Kidney epithelial cell (primary cell): ENCODE measurements around the gene FLRT1. TPM values are rescaled to one million over a fixed set of nuclear protein-coding genes. Genes with fewer than 3 reads are reported as not detected.

ENCODE experiments used
- DNase-seq: peaks from one replicate; pipeline ENCODE4 v3.0.0-alpha.2; 2010; ENCODE audit warnings: low read depth
- H3K27me3 ChIP-seq: 2 replicates; pipeline ENCODE4 v1.6.0; 2011; ENCODE audit warnings: low read length; ENCODE audit not compliant: control insufficient read depth, insufficient read depth
- H3K36me3 ChIP-seq: 2 replicates; pipeline ENCODE4 v1.5.1; 2011; ENCODE audit warnings: low read length; ENCODE audit not compliant: control insufficient read depth, insufficient read depth
- H3K4me3 ChIP-seq: 2 replicates; pipeline ENCODE4 v1.5.1; 2011; ENCODE audit warnings: low read depth, mild to moderate bottlenecking, control low read depth, low read length
- total RNA-seq: library from RNA; depleted of rRNA; stranded (reverse); fragments of >200 nt; gene quantifications from 2 replicates; pipeline ENCODE4 v1.2.3, GENCODE V29; 2015
- TF ChIP-seq, protein P1 (sequence below): IDR thresholded peaks from 2 replicates; pipeline ENCODE4 v1.5.1; 2011; ENCODE audit warnings: mild to moderate bottlenecking, moderate library complexity, low read length, control low read depth, inconsistent platforms; ENCODE audit not compliant: insufficient read depth, poor library complexity, severe bottlenecking

FLRT1 gene
- total RNA-seq, 1 donor from 2014 or later, result 0.13 TPM

DNA sequence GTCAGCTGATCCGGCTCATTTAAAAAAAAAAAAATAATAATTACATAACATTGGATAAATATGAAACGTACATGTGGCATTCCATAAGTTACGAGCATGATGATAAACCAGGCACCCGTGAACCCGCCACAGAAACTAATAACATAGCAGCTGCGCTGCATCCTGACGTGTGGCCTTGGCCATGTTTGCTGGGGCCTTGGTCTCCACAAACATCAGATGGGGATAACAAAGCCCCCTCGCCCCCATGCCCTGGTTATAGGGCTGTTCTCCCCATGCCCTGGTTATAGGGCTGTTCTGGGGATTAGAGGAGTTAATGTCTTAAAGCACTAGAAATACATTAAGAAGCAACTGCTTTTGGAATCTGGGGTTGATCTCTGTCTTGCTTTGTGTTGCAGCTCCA, 36.7 kb downstream of the FLRT1 start:
- DNase-seq, result no peak
- Histone ChIP-seq H3K27me3 (peaks cover 49% of the 10 kb centered on the region), H3K4me3 (no peak overlapping the region), H3K36me3 (no peaks in the 10 kb centered on the region)
- TF ChIP-seq, protein P1, sequence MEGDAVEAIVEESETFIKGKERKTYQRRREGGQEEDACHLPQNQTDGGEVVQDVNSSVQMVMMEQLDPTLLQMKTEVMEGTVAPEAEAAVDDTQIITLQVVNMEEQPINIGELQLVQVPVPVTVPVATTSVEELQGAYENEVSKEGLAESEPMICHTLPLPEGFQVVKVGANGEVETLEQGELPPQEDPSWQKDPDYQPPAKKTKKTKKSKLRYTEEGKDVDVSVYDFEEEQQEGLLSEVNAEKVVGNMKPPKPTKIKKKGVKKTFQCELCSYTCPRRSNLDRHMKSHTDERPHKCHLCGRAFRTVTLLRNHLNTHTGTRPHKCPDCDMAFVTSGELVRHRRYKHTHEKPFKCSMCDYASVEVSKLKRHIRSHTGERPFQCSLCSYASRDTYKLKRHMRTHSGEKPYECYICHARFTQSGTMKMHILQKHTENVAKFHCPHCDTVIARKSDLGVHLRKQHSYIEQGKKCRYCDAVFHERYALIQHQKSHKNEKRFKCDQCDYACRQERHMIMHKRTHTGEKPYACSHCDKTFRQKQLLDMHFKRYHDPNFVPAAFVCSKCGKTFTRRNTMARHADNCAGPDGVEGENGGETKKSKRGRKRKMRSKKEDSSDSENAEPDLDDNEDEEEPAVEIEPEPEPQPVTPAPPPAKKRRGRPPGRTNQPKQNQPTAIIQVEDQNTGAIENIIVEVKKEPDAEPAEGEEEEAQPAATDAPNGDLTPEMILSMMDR, result no peak

DNA sequence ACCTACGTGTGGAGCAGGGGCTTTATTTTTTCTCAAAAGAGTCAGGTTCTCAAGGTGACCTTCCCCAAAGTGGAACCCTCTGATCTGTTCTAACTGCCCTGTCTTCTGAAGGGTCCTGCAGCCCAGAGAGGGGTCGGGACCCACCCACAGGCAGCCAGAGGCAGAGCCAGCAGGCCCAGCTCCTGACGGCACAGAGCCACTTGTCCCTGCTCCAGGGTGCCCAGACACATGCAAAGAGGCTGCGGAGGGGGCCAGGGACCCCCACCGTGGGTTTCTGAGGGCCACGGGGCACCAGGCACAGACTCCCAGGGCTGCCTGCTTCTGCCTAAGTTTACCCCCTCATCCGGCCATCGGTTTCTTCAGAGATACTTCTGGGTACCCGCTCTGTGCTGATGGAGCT, 37.1 kb downstream of the FLRT1 start:
- DNase-seq, result no peak
- Histone ChIP-seq H3K27me3 (peaks cover 47% of the 10 kb centered on the region), H3K36me3 (no peaks in the 10 kb centered on the region), H3K4me3 (no peak overlapping the region)
- TF ChIP-seq, protein P1, result no peak

DNA sequence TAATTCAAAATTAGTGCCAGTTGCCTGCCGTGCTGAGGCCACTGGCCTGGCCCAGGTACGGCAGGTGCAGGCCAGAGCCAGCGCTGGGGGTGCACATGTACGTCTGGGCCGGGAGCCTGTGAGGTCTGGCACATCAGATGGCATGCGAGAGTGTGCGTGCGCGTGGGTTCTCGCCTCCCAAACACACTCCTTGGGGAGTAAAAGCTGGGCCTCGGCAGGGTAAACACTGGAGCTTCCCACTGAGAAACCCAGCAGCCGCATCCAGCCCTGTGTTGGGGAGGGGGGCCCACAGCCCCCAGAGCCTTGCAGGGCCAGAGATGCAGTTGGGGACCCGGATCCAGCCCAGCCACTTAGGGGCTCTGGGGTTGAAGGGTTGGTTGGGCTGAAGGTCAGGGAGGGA, 37.8 kb downstream of the FLRT1 start:
- TF ChIP-seq, protein P1, result no peak
- Histone ChIP-seq H3K36me3 (no peaks in the 10 kb centered on the region), H3K4me3 (no peak overlapping the region), H3K27me3 (peaks cover 40% of the 10 kb centered on the region)
- DNase-seq, result no peak

DNA sequence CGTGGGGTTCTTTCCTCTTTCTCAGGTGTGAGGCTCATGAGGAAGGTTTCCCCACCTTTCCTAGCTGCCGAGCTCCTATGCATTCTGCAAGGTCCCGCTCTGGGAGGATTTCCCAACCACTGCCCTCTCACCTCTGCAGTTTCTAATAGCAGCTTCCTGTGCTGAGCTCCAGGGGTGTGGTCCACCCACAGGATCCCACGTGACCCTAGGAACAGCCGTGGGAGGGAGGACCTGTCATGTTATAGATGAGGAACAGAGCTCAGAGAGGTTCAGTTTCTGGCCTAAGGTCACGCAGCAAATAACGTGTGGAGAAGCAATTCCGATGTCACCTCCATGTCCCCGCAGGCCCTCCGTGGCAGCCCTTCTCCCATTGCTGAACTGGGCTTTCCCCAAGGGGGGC, 38.5 kb downstream of the FLRT1 start:
- H3K36me3 ChIP-seq, result no peaks in the 10 kb centered on the region
- TF ChIP-seq, protein P1, result no peak
- no peak overlapping the region for H3K4me3 ChIP-seq
- no peak for DNase-seq
- peaks cover 41% of the 10 kb centered on the region for H3K27me3 ChIP-seq

DNA sequence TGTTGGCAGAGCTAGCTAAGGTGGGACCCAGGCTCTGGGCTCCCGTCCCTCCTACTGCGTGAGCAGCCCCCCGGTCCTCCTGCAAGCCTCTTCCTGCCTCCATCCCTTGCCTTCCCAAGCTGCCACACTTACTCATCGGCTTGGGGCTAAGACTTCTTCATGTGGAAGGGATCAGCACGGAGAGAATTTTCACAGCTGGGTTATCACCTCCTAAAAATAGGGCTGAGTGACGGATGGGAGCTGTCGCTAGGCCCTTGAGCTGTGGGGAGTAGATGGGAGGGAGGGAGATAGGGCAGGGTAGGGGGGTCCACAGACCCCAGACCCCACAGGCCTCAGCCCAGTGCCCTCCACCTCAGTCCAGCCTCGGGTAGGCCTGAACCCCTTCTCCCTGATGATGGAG, 41.0 kb downstream of the FLRT1 start:
- TF ChIP-seq, protein P1, result no peak

DNA sequence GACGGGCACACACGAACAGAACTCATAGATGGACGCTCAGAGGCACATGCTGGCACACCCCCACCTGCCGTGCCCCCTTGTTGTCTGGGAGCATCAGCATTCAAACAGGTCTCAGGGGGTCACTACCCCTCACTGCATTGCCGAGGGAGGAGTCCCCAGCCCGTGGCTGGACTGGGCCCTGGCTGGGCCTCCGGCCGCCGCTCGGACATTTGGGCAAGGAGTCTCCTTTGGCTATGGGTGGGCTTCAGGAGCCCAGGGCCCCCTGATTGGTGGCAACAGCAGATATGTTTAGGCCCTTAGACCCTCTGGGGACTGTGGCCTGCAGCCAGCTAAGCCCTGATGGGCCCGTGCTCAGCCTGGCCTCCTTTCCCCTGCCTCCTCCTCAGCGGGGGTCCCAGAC, 41.9 kb downstream of the FLRT1 start:
- peaks cover 39% of the 10 kb centered on the region for H3K27me3 ChIP-seq
- no peak overlapping the region for H3K4me3 ChIP-seq
- no peaks in the 10 kb centered on the region for H3K36me3 ChIP-seq
- TF ChIP-seq, protein P1, result no peak
- no peak for DNase-seq

More for the DNA sequence above, 41.0 kb downstream of the FLRT1 start:
- no peak for DNase-seq
- H3K36me3 ChIP-seq, result no peaks in the 10 kb centered on the region
- H3K4me3 ChIP-seq, result no peak overlapping the region
- H3K27me3 ChIP-seq, result peaks cover 35% of the 10 kb centered on the region
